ENCODE measurements around the gene R3HDM4. TPM values are rescaled to one million over a fixed set of nuclear protein-coding genes. Genes with fewer than 3 reads are reported as not detected.

R3HDM4 gene
- total and polyA plus RNA-seq, 10 of the 15 experiments (the other 5 are each of a cell fraction or from before 2014, with no cell fraction given): 1.3 to 65.8 (median 27.7) TPM

DNA sequence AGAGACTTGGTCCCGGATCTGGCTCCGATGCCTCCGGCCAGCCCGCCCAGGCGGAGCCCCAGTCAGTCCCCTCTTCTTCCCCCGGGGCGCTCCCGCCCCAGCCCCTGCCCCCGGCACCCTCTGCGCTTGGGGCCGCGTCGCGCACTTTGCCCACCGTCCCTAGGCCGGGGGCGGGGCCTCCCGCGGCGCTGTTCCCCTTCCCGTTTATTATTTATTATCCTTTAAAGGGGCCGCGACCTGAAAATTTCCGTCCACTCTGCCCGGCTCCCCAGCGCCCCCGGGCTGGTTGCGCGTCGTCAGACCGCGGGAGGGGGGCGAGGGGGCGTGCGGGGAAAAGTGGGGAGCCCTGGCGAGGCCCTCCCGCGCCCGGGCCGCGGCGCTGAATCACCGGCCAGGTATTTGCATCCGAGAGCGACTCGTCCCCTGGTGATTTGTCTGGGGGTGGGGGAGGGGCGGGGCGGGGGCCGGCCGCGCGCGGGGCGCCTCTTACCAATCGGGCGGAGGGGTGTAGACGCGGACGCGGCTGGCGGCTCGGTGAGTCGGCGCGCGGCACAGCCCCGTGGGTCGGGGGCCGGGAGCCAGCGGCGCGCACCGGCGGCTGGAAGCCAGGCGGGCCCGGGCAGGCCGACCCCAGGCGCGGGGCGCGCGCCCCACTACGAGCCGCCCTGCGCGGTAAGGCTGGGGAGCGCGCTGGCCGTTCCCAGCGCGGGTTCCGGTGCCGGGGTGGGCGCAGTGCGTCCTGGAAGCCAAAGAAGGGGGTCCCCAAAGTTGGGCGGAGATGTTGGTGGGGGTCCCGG is 12.7 kb upstream of the R3HDM4 start, which contains the start of gene ARID3A (continued):
- 0 out of 2 replicates have a peak, but pooled peaks have one; percentile 43 for TF ChIP-seq TCF3 (IDR thresholded peaks at IDR 0.05; ENCODE audit: borderline replicate concordance, insufficient read depth, low read depth, low read length)
- no peak for TF ChIP-seq SRF (IDR thresholded peaks at IDR 0.05; ENCODE audit: low read depth in 2 of 2, low read length in 2 of 2)
- no peak for TF ChIP-seq FOS (IDR thresholded peaks at IDR 0.05; ENCODE audit: borderline replicate concordance, extremely low read depth, insufficient read length)
- TF ChIP-seq POLR2AphosphoS5 (IDR thresholded peaks at IDR 0.05; ENCODE audit: low read length): peak; percentile 49; the same call in 1 of the 2 replicates
- TF ChIP-seq IRF4 (IDR thresholded peaks at IDR 0.05; ENCODE audit: low read depth, low read length): no peak
- no peak for TF ChIP-seq SUZ12 (IDR thresholded peaks at IDR 0.05; ENCODE audit: unreplicated experiment)
- TF ChIP-seq RCOR1 (conservative IDR thresholded peaks at IDR 0.05; ENCODE audit: low read depth, low read length): no peak
- TF ChIP-seq TBL1XR1 (IDR thresholded peaks at IDR 0.05; ENCODE audit: low read depth, low read length): no peak
- no peak for TF ChIP-seq EED (IDR thresholded peaks at IDR 0.05; ENCODE audit: low read depth)
- peak in 1 of 2 experiments; percentile 4; a peak in 1 of 3 replicates for TF ChIP-seq EGR1 (IDR thresholded peaks at IDR 0.05; ENCODE audit: borderline replicate concordance in 1 of 2, low read depth in 2 of 2, low read length in 2 of 2)
- TF ChIP-seq YY1 (IDR thresholded peaks at IDR 0.05; ENCODE audit: low read depth, low read length): peak; percentile 78; the same call in 1 of the 2 replicates
- no peak for TF ChIP-seq CHD4 (IDR thresholded peaks at IDR 0.05)
- no peak for TF ChIP-seq NFYB (IDR thresholded peaks at IDR 0.05; ENCODE audit: insufficient read depth, low read depth, low read length)
- TF ChIP-seq HDAC6 (IDR thresholded peaks at IDR 0.05; ENCODE audit: unreplicated experiment): no peak
- TF ChIP-seq, protein P1, sequence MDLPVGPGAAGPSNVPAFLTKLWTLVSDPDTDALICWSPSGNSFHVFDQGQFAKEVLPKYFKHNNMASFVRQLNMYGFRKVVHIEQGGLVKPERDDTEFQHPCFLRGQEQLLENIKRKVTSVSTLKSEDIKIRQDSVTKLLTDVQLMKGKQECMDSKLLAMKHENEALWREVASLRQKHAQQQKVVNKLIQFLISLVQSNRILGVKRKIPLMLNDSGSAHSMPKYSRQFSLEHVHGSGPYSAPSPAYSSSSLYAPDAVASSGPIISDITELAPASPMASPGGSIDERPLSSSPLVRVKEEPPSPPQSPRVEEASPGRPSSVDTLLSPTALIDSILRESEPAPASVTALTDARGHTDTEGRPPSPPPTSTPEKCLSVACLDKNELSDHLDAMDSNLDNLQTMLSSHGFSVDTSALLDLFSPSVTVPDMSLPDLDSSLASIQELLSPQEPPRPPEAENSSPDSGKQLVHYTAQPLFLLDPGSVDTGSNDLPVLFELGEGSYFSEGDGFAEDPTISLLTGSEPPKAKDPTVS (IDR thresholded peaks at IDR 0.05; ENCODE audit: low read depth, low read length): 0 out of 2 replicates have a peak, but pooled peaks have one; percentile 3
- TF ChIP-seq, protein P2, sequence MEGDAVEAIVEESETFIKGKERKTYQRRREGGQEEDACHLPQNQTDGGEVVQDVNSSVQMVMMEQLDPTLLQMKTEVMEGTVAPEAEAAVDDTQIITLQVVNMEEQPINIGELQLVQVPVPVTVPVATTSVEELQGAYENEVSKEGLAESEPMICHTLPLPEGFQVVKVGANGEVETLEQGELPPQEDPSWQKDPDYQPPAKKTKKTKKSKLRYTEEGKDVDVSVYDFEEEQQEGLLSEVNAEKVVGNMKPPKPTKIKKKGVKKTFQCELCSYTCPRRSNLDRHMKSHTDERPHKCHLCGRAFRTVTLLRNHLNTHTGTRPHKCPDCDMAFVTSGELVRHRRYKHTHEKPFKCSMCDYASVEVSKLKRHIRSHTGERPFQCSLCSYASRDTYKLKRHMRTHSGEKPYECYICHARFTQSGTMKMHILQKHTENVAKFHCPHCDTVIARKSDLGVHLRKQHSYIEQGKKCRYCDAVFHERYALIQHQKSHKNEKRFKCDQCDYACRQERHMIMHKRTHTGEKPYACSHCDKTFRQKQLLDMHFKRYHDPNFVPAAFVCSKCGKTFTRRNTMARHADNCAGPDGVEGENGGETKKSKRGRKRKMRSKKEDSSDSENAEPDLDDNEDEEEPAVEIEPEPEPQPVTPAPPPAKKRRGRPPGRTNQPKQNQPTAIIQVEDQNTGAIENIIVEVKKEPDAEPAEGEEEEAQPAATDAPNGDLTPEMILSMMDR (IDR thresholded peaks at IDR 0.05 in 2 of 3, conservative IDR thresholded peaks at IDR 0.05 in 1 of 3; ENCODE audit: control insufficient read depth in 2 of 3, extremely low read depth in 1 of 3, insufficient read depth in 1 of 3, low read depth in 3 of 3, low read length in 3 of 3): no peak
- TF ChIP-seq CBX5 (IDR thresholded peaks at IDR 0.05; ENCODE audit: low read depth): no peak
- TF ChIP-seq EZH2 (IDR thresholded peaks at IDR 0.05; ENCODE audit: borderline replicate concordance, control insufficient read depth, low read depth, low read length): no peak
- TF ChIP-seq ATF7 (IDR thresholded peaks at IDR 0.05; ENCODE audit: low read depth): 0 out of 2 replicates have a peak, but pooled peaks have one; percentile 52
- TF ChIP-seq POU2F2 (IDR thresholded peaks at IDR 0.05; ENCODE audit: borderline replicate concordance, low read depth, low read length): peak; percentile 54; the same call in 1 of the 3 replicates
- TF ChIP-seq, protein P3, sequence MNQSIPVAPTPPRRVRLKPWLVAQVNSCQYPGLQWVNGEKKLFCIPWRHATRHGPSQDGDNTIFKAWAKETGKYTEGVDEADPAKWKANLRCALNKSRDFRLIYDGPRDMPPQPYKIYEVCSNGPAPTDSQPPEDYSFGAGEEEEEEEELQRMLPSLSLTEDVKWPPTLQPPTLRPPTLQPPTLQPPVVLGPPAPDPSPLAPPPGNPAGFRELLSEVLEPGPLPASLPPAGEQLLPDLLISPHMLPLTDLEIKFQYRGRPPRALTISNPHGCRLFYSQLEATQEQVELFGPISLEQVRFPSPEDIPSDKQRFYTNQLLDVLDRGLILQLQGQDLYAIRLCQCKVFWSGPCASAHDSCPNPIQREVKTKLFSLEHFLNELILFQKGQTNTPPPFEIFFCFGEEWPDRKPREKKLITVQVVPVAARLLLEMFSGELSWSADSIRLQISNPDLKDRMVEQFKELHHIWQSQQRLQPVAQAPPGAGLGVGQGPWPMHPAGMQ (IDR thresholded peaks at IDR 0.05; ENCODE audit: borderline replicate concordance): no peak
- TF ChIP-seq, protein P4, sequence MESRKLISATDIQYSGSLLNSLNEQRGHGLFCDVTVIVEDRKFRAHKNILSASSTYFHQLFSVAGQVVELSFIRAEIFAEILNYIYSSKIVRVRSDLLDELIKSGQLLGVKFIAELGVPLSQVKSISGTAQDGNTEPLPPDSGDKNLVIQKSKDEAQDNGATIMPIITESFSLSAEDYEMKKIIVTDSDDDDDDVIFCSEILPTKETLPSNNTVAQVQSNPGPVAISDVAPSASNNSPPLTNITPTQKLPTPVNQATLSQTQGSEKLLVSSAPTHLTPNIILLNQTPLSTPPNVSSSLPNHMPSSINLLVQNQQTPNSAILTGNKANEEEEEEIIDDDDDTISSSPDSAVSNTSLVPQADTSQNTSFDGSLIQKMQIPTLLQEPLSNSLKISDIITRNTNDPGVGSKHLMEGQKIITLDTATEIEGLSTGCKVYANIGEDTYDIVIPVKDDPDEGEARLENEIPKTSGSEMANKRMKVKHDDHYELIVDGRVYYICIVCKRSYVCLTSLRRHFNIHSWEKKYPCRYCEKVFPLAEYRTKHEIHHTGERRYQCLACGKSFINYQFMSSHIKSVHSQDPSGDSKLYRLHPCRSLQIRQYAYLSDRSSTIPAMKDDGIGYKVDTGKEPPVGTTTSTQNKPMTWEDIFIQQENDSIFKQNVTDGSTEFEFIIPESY (IDR thresholded peaks at IDR 0.05): no peak
- peak; percentile 34; the same call in 1 of the 2 replicates for TF ChIP-seq SPI1 (IDR thresholded peaks at IDR 0.05; ENCODE audit: borderline replicate concordance, insufficient read depth, low read depth, low read length)

Measured in GM12878 (cell line).